GM12878 (cell line): ENCODE measurements around the gene IRAK2. TPM values are rescaled to one million over a fixed set of nuclear protein-coding genes. Genes with fewer than 3 reads are reported as not detected.

Source experiments
- ATAC-seq: fragments of 200-7000 bp; cut with Tn5 transposase; 3 replicates; pipeline ENCODE4 v1.9.1; 2020; ENCODE audit warnings: mild to moderate bottlenecking, moderate library complexity
- BruUV-seq: library from RNA; stranded (reverse); fragments of 400-500 nt; replicated peaks from 2 replicates; lab custom pipeline; 2021; lab: Mats Ljungman, UMichigan
- CTCF ChIA-PET: fragments of 300-600 bp; sonication (Branson Sonifier 250); formaldehyde crosslinking; extraction: SDS; loops from one replicate; lab custom pipeline; 2021; ENCODE audit warnings: inconsistent platforms; lab: Yijun Ruan, JAX
- POLR2A ChIA-PET: fragments of 350-600 bp; formaldehyde crosslinking; extraction: SDS; loops from one replicate; lab custom pipeline; 2021; ENCODE audit warnings: inconsistent platforms; lab: Charles Lee
- RAD21 ChIA-PET: fragments of 300-600 bp; sonication (Branson Sonifier 250); formaldehyde crosslinking; loops from one replicate; lab custom pipeline; 2023; ENCODE audit warnings: antibody characterized with exemption; ENCODE audit not compliant: unreplicated experiment; lab: Charles Lee
- SMC1A ChIA-PET: fragments of 300-600 bp; sonication (Branson Sonifier 250); formaldehyde crosslinking; loops from one replicate; lab custom pipeline; 2023; ENCODE audit not compliant: unreplicated experiment, uncharacterized antibody; lab: Charles Lee
- DNase-seq: peaks from one replicate; pipeline ENCODE4 v3.0.0-alpha.2; 2011; ENCODE audit warnings: low read depth, low spot score
- FAIRE-seq: peaks from 3 replicates; lab custom pipeline; 2011; peaks lifted over from hg19 to GRCh38; lab: Jason Lieb, UNC
- H2AFZ ChIP-seq: 2 replicates; pipeline ENCODE4 v1.6.0; 2011; ENCODE audit warnings: low read depth, low read length, control low read depth; ENCODE audit not compliant: control insufficient read depth
- H3K27ac ChIP-seq: 2 replicates; pipeline ENCODE4 v1.5.1; 2011; ENCODE audit warnings: control low read depth; ENCODE audit not compliant: control insufficient read depth, insufficient read depth
- H3K27me3 ChIP-seq, 2 experiments: replicated peaks in 1 of 2; 2 replicates each; pipeline versions ENCODE4 v1.6.0 to v1.6.1; 2011; ENCODE audit warnings: low read length in 1 of 2; ENCODE audit not compliant: control insufficient read depth in 2 of 2, insufficient read depth in 2 of 2
- H3K36me3 ChIP-seq, 2 experiments: 2 replicates each; pipeline ENCODE4 v1.5.1; 2011; ENCODE audit warnings: low read length in 1 of 2; ENCODE audit not compliant: control insufficient read depth in 2 of 2, insufficient read depth in 2 of 2
- H3K4me1 ChIP-seq: 2 replicates; pipeline ENCODE4 v1.6.1; 2011; ENCODE audit warnings: mild to moderate bottlenecking, low read length, moderate library complexity, mixed read lengths; ENCODE audit not compliant: control insufficient read depth, insufficient read depth
- H3K4me2 ChIP-seq: 2 replicates; pipeline ENCODE4 v1.6.0; 2011; ENCODE audit warnings: control low read depth; ENCODE audit not compliant: control insufficient read depth, insufficient read depth
- H3K4me3 ChIP-seq: fragments of 200-600 bp; sonication (generic); 2 replicates; pipeline ENCODE4 v1.5.1; 2016
- H3K79me2 ChIP-seq: 2 replicates; pipeline ENCODE4 v1.6.0; 2011; ENCODE audit warnings: low read length; ENCODE audit not compliant: control insufficient read depth, insufficient read depth
- H3K9ac ChIP-seq: 2 replicates; pipeline ENCODE4 v1.8.0; 2011; ENCODE audit warnings: low read length, control low read depth, mixed read lengths; ENCODE audit not compliant: control insufficient read depth, insufficient read depth
- H3K9me3 ChIP-seq: replicated peaks from 3 replicates; pipeline ENCODE4 v1.5.1; 2011; ENCODE audit warnings: mild to moderate bottlenecking, low read length; ENCODE audit not compliant: control insufficient read depth, insufficient read depth
- H4K20me1 ChIP-seq: 2 replicates; pipeline ENCODE4 v1.6.0; 2011; ENCODE audit not compliant: control insufficient read depth, insufficient read depth
- BCL3 ChIP-seq: IDR thresholded peaks from 2 replicates; pipeline ENCODE4 v1.6.1; 2011; ENCODE audit warnings: borderline replicate concordance, low read depth, mild to moderate bottlenecking, moderate library complexity, low read length; ENCODE audit not compliant: insufficient read depth, poor library complexity, severe bottlenecking
- ELK1 ChIP-seq: IDR thresholded peaks from 2 replicates; pipeline ENCODE4 v1.6.1; 2012; ENCODE audit warnings: low read depth, low read length, improper control_type of control experiment
- ETV6 ChIP-seq, 2 experiments: fragments of 450-650 bp in 1 of 2; IDR thresholded peaks in 1 of 2; conservative IDR thresholded peaks in 1 of 2; 2 replicates each; pipeline ENCODE4 v1.6.1; 2014; ENCODE audit warnings: antibody characterized with exemption in 1 of 2, borderline replicate concordance in 1 of 2, low read depth in 1 of 2, mild to moderate bottlenecking in 1 of 2, moderate library complexity in 1 of 2
- IRF4 ChIP-seq: IDR thresholded peaks from 2 replicates; pipeline ENCODE4 v1.6.1; 2011; ENCODE audit warnings: low read depth, low read length
- JUNB ChIP-seq: IDR thresholded peaks from 2 replicates; pipeline ENCODE4 v1.6.1; 2016; ENCODE audit warnings: antibody characterized with exemption, mild to moderate bottlenecking
- KLF5 ChIP-seq: fragments of 450-650 bp; IDR thresholded peaks from 2 replicates; pipeline ENCODE4 v1.6.1; 2014; ENCODE audit warnings: mild to moderate bottlenecking; ENCODE audit not compliant: partially characterized antibody
- MXI1 ChIP-seq: fragments of 150-350 bp; IDR thresholded peaks from 2 replicates; pipeline ENCODE4 v1.6.1; 2011; ENCODE audit warnings: low read depth, mild to moderate bottlenecking, inconsistent platforms, low read length, improper control_type of control experiment
- PML ChIP-seq: IDR thresholded peaks from 2 replicates; pipeline ENCODE4 v1.6.1; 2012; ENCODE audit warnings: low read length, inconsistent platforms
- POLR2AphosphoS2 ChIP-seq: IDR thresholded peaks from 2 replicates; pipeline ENCODE4 v1.6.1; 2011; ENCODE audit warnings: low read depth, mild to moderate bottlenecking, low read length, improper control_type of control experiment, moderate library complexity
- POU2F2 ChIP-seq: IDR thresholded peaks from 3 replicates; pipeline ENCODE4 v1.6.1; 2011; ENCODE audit warnings: low read depth, mild to moderate bottlenecking, low read length, borderline replicate concordance
- SREBF2 ChIP-seq: IDR thresholded peaks from 2 replicates; pipeline ENCODE4 v1.6.1; 2012; ENCODE audit warnings: mild to moderate bottlenecking, low read length
- SUZ12 ChIP-seq: fragments of 200-600 bp; sonication (generic); IDR thresholded peaks from one replicate; pipeline ENCODE4 v1.6.1; 2018; ENCODE audit warnings: antibody characterized with exemption, mild to moderate bottlenecking; ENCODE audit not compliant: unreplicated experiment
- TAF1 ChIP-seq: IDR thresholded peaks from 2 replicates; pipeline ENCODE4 v1.6.1; 2011; ENCODE audit warnings: mild to moderate bottlenecking, low read depth, low read length, borderline replicate concordance
- TCF3 ChIP-seq: IDR thresholded peaks from 2 replicates; pipeline ENCODE4 v1.6.1; 2012; ENCODE audit warnings: low read depth, mild to moderate bottlenecking, low read length, borderline replicate concordance; ENCODE audit not compliant: insufficient read depth
- WRNIP1 ChIP-seq: IDR thresholded peaks from 2 replicates; pipeline ENCODE4 v1.6.1; 2011; ENCODE audit warnings: low read depth, low read length, improper control_type of control experiment, borderline replicate concordance
- ZNF384 ChIP-seq: IDR thresholded peaks from 2 replicates; pipeline ENCODE4 v1.6.1; 2012; ENCODE audit warnings: low read depth, mild to moderate bottlenecking, low read length, improper control_type of control experiment, borderline replicate concordance
- WGBS: methylation state at CpG from one replicate; pipeline ENCODE4 v1.1.6; 2016; ENCODE audit warnings: low lambda C conversion rate; ENCODE audit not compliant: insufficient replicate concordance, insufficient coverage; ENCODE audit errors: missing lambda C conversion rate; 5-methylcytosine and 5-hydroxymethylcytosine counted together
- in situ Hi-C: fragments of 300-500 bp; cut with MboI; formaldehyde crosslinking; loops from 9 replicates; pipeline ENCODE4 v1.14.3; 2018; ENCODE audit warnings: mixed read lengths
- intact Hi-C: fragments of 100-400 bp; cut with micrococcal nuclease; formaldehyde crosslinking; loops from one replicate; pipeline ENCODE4 v1.14.2; 2022; ENCODE audit not compliant: unreplicated experiment
- polyA plus RNA-seq, 11 experiments: library from polyadenylated mRNA; depleted of rRNA in 4 of 11; unstranded in 6 of 11; stranded (reverse) in 5 of 11; fragments of >200 nt; fragmentation: Nextera tagmentation in 4 of 11; fragmentation: Illumina TruSeq in 1 of 11; extraction: Ambion mirVana in 4 of 11; extraction: Trizol in 1 of 11; gene quantifications; 1 replicate in 1 of 11; 2 replicates in 10 of 11; pipeline versions ENCODE4 v1.2.1 to v1.2.3, GENCODE V29; 2011 to 2016; ENCODE audit warnings: inconsistent platforms in 2 of 11, missing spikeins in 2 of 11, low read depth in 1 of 11
- total RNA-seq, 4 experiments: library from RNA; depleted of rRNA in 3 of 4; stranded (reverse); fragments of >200 nt in 3 of 4; fragmentation: Illumina TruSeq in 1 of 4; extraction: Trizol in 1 of 4; gene quantifications; 2 replicates each; pipeline versions ENCODE4 v1.2.1 to v1.2.3, GENCODE V29; 2013 to 2021

Gene IRAK2
- total and polyA plus RNA-seq, 10 of the 15 experiments (the other 5 are each of a cell fraction or from before 2014, with no cell fraction given) = 0.48 to 5.7 (median 4.5) TPM

- peak within 1 kb of the TSS; percentile 97 for H3K4me3 ChIP-seq
- H3K4me1 ChIP-seq = peaks cover 6% of the 10 kb centered on the region; the same call in 1 of the 2 replicates
- H3K4me2 ChIP-seq = peak within 1 kb of the TSS; percentile 82
- H3K36me3 ChIP-seq = peaks cover 0 to 9% of the 10 kb centered on the region in 2 experiments; a peak in 1 of 4 replicates
- H3K79me2 ChIP-seq = peaks cover 38% of the 10 kb centered on the region
- H3K9ac ChIP-seq = peak within 1 kb of the TSS; percentile 79
- ChIA-PET POLR2A (interaction anchor here (0.5 to 1.9 kb wide), 13 partner anchors 9 to 404 kb away, joined by 3 to 11 read pairs (median 4); partner anchors contain the start of genes CRELD1, RPUSD3 and SEC13), SMC1A (interaction anchor here (0.7 to 1.3 kb wide), 10 partner anchors 15 to 855 kb away, joined by 3 to 6 read pairs (median 3); partner anchors contain the start of genes CRELD1 and GHRL), RAD21 (interaction anchor here (0.5 to 1.9 kb wide), 10 partner anchors 13 to 315 kb away, joined by 3 to 11 read pairs (median 4); partner anchors contain the start of genes CRELD1, GHRL and SEC13), CTCF (interaction anchor here (0.5 to 1.7 kb wide), 10 partner anchors 9 to 965 kb away, joined by 3 to 4 read pairs (median 4); partner anchors contain the start of gene IRAK2)
- no peaks in the 10 kb centered on the region for H3K27me3 ChIP-seq
- peaks cover 12% of the 10 kb centered on the region for H3K9me3 ChIP-seq
- in situ Hi-C loops (no loop called here), intact Hi-C loops (loop anchor here (1.0 kb wide), 2 partner anchors 44 to 49 kb away; partner anchors contain the start of gene GHRL)
- H4K20me1 ChIP-seq = no peaks in the 10 kb centered on the region; the same call in 1 of the 2 replicates
- ATAC-seq (peak; percentile 96), FAIRE-seq (peak; percentile 81), DNase-seq (peak; percentile 95)
- WGBS = 2% methylated on average over 74 of the region's 80 CpGs
- H3K27ac ChIP-seq = peak within 1 kb of the TSS; percentile 81
- H2AFZ ChIP-seq = peak within 1 kb of the TSS; percentile 88
- BruUV-seq = no TSS peak
- TF ChIP-seq IRF4 (no peak), WRNIP1 (no peak), PML (peak; percentile 55; the same call in 1 of the 2 replicates), TAF1 (peak; percentile 61; the same call in 1 of the 2 replicates), POLR2AphosphoS2 (peak; percentile 67; the same call in 1 of the 2 replicates), POU2F2 (peak; percentile 45; the same call in 1 of the 3 replicates), MXI1 (peak; percentile 62), BCL3 (no peak), SREBF2 (no peak), TCF3 (peak; percentile 80; the same call in 1 of the 2 replicates), ELK1 (peak; percentile 27), JUNB (no peak), SUZ12 (no peak), ZNF384 (no peak), KLF5 (peak; percentile 80), ETV6 (conservative IDR thresholded peaks at IDR 0.05 in 1 of 2, IDR thresholded peaks at IDR 0.05 in 1 of 2; ENCODE audit: borderline replicate concordance in 1 of 2, low read depth in 1 of 2) (no peak)
Measured at GRCh38 chr3:10248184-10248983, 83.7 kb downstream of the IRAK2 start, which contains the start of gene TATDN2. Gene TATDN2, plus strand, starts transcription at chr3:10248459. Its CDS starts 742 bp downstream, at chr3:10249201.
